CD4-positive, alpha-beta memory T cell (primary cell): ENCODE data around the gene SMOC1. TPM values are rescaled to one million over a fixed set of nuclear protein-coding genes. Genes with fewer than 3 reads are reported as not detected.

Experiments
- CTCF ChIA-PET: fragments of 350-600 bp; sonication (Branson Sonifier 250); formaldehyde crosslinking; loops from one replicate; lab custom pipeline; 2021; ENCODE audit warnings: inconsistent platforms; ENCODE audit not compliant: partially characterized antibody; lab: Charles Lee
- POLR2A ChIA-PET: fragments of 350-600 bp; sonication (Branson Sonifier 250); formaldehyde crosslinking; loops from one replicate; lab custom pipeline; 2021; ENCODE audit not compliant: partially characterized antibody; lab: Charles Lee
- DNase-seq, 5 donors: peaks; one replicate each; pipeline versions ENCODE4 v3.0.0 to v3.0.0-alpha.2; 2020 to 2022; ENCODE audit warnings: mixed read lengths in 1 of 5
- H3K27ac ChIP-seq: one replicate; pipeline ENCODE4 v1.7.0; 2013; ENCODE audit warnings: low read depth, low read length
- H3K27me3 ChIP-seq: 2 replicates; pipeline ENCODE4 v1.7.0; 2013; ENCODE audit warnings: mild to moderate bottlenecking, low read length, moderate library complexity; ENCODE audit not compliant: insufficient read depth
- H3K36me3 ChIP-seq: 2 replicates; pipeline ENCODE4 v1.7.0; 2013; ENCODE audit warnings: mild to moderate bottlenecking, low read length, moderate library complexity; ENCODE audit not compliant: insufficient read depth
- H3K4me1 ChIP-seq: 2 replicates; pipeline ENCODE4 v1.7.0; 2013; ENCODE audit warnings: mild to moderate bottlenecking, low read length, moderate library complexity; ENCODE audit not compliant: insufficient read depth
- H3K4me3 ChIP-seq, 2 donors: one replicate each; pipeline ENCODE4 v1.7.0; 2013; ENCODE audit warnings: low read length in 2 of 2, mild to moderate bottlenecking in 1 of 2
- H3K9me3 ChIP-seq, 2 donors: one replicate each; pipeline ENCODE4 v1.7.0; 2013; ENCODE audit warnings: low read length in 2 of 2, control low read depth in 1 of 2; ENCODE audit not compliant: control insufficient read depth in 1 of 2
- H3K27ac Mint-ChIP-seq, 7 donors: one replicate each; pipeline ENCODE4 v1.8.0; 2020 to 2021; ENCODE audit warnings: mixed read lengths in 7 of 7, mild to moderate bottlenecking in 6 of 7, inconsistent platforms in 3 of 7, moderate library complexity in 3 of 7
- H3K27me3 Mint-ChIP-seq, 2 donors: one replicate each; pipeline ENCODE4 v1.8.0; 2020 to 2021; ENCODE audit warnings: mixed read lengths in 2 of 2
- H3K36me3 Mint-ChIP-seq, 2 donors: one replicate each; pipeline ENCODE4 v1.8.0; 2020 to 2021; ENCODE audit warnings: mixed read lengths in 2 of 2, inconsistent platforms in 1 of 2, mild to moderate bottlenecking in 1 of 2
- H3K4me1 Mint-ChIP-seq, 4 donors: one replicate each; pipeline ENCODE4 v1.8.0; 2020 to 2021; ENCODE audit warnings: mixed read lengths in 4 of 4, mild to moderate bottlenecking in 1 of 4
- H3K4me3 Mint-ChIP-seq, 8 donors: one replicate each; pipeline ENCODE4 v1.8.0; 2020 to 2021; ENCODE audit warnings: mixed read lengths in 8 of 8, mild to moderate bottlenecking in 7 of 8, moderate library complexity in 6 of 8, inconsistent platforms in 3 of 8
- H3K9me3 Mint-ChIP-seq, 8 donors: one replicate each; pipeline ENCODE4 v1.8.0; 2020 to 2021; ENCODE audit warnings: mixed read lengths in 8 of 8, mild to moderate bottlenecking in 5 of 8, inconsistent platforms in 3 of 8, moderate library complexity in 1 of 8
- intact Hi-C: fragments of 100-400 bp; cut with micrococcal nuclease; formaldehyde crosslinking; loops from one replicate; pipeline ENCODE4 v1.15.1; 2023
- polyA plus RNA-seq, 2 donors: library from polyadenylated mRNA; unstranded; fragments of 300-500 nt; fragmentation: Illumina TruSeq; gene quantifications; one replicate each; pipeline ENCODE4 v1.2.3, GENCODE V29; 2021
- total RNA-seq, 2 experiments: library from RNA; stranded (reverse); gene quantifications; one replicate each; pipeline ENCODE4 v1.2.3, GENCODE V29; 2021

The SMOC1 gene
- total and polyA plus RNA-seq, 4 experiments from 2014 or later, result not detected

DNA sequence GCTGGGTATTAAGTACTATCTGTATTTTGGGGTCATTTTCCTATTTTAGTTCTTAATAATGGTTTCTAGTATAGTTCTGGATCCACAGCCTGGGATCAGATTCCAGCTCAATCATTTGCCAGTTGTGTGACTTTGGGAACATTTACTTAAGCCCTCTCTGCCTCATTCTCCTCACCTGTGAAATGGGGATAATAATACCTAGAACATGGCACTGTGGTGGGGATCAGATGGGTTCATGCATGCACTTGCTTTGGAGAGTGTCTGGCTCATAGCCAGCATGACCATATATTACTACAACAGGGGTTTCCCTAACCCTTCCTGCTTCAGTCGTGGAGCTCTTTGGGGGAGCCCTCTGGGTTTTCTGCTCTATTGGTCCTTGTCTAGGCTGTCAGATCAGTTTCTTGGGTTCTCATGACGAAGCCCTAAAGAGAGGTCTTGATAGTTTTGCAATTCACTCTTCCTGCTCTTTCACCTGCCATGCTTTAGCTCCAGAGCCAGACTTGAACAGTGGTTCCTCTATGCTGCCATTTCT lies 34.1 kb upstream of the SMOC1 start:
- no peak overlapping the region for H3K4me3 Mint-ChIP-seq
- no peaks in the 10 kb centered on the region for H3K4me1 Mint-ChIP-seq
- intact Hi-C loops, result no loop called here
- Histone ChIP-seq H3K4me3 (no peak overlapping the region), H3K27ac (no peak overlapping the region), H3K36me3 (no peaks in the 10 kb centered on the region), H3K4me1 (no peaks in the 10 kb centered on the region), H3K9me3 (no peaks in the 10 kb centered on the region), H3K27me3 (peaks cover 4% of the 10 kb centered on the region)
- CTCF ChIA-PET, result no interaction called here
- no peak overlapping the region for H3K27ac Mint-ChIP-seq
- DNase-seq, result no peak
- H3K36me3 Mint-ChIP-seq, result no peaks in the 10 kb centered on the region
- no peaks in the 10 kb centered on the region for H3K9me3 Mint-ChIP-seq
- peaks cover 9 to 21% of the 10 kb centered on the region in 2 donors for H3K27me3 Mint-ChIP-seq
- POLR2A ChIA-PET, result no interaction called here

DNA sequence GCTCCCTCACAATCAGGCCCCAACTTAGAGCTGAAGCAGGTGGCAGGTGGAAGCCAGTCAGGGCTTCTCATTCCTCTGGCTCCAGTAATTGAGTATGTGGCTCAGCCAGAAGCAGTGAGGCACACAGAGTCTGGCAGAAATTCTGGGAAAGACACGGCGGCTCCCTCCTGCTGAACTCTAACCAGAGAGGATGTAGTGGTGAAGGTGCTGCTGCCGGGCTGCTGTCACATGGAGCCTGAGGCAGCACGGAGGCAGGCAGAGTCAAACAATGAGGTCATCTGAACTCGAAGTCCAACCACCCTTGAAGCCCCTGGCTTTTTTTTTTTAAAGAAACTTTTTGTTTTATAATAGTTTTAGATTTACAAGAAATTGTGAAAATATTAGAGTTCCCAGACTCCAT lies 33.4 kb upstream of the SMOC1 start:
- no peaks in the 10 kb centered on the region for H3K36me3 Mint-ChIP-seq
- ChIA-PET POLR2A (no interaction called here), CTCF (no interaction called here)
- Histone ChIP-seq H3K27ac (no peak overlapping the region), H3K36me3 (no peaks in the 10 kb centered on the region), H3K9me3 (no peaks in the 10 kb centered on the region), H3K4me1 (no peaks in the 10 kb centered on the region), H3K4me3 (no peak overlapping the region), H3K27me3 (peaks cover 4% of the 10 kb centered on the region)
- no peaks in the 10 kb centered on the region for H3K9me3 Mint-ChIP-seq
- intact Hi-C loops, result no loop called here
- no peak overlapping the region for H3K27ac Mint-ChIP-seq
- DNase-seq, result no peak
- H3K4me3 Mint-ChIP-seq, result no peak overlapping the region
- H3K27me3 Mint-ChIP-seq, result peaks cover 9 to 21% of the 10 kb centered on the region in 2 donors
- H3K4me1 Mint-ChIP-seq, result no peaks in the 10 kb centered on the region

DNA sequence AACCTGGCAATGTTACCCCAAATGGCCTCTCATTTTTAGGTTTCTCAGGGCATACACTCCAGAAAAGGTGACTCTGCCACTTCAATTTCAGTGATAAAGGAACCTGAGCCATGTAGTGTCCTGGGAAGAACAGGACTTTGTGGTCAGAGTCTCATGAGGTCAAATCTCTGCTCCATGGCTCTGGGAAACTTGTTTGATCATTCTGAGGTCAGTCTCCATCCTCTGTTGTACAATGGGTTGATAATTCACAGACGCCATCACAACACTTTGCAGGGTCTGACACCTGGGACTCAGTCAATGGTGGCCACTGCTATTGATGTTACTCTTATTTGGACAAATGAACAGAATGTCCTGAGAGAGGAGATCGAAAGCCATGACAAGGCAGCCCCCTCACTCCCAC lies 31.1 kb upstream of the SMOC1 start:
- H3K9me3 ChIP-seq, result no peaks in the 10 kb centered on the region
- intact Hi-C loops, result no loop called here
- H3K36me3 Mint-ChIP-seq, result no peaks in the 10 kb centered on the region

DNA sequence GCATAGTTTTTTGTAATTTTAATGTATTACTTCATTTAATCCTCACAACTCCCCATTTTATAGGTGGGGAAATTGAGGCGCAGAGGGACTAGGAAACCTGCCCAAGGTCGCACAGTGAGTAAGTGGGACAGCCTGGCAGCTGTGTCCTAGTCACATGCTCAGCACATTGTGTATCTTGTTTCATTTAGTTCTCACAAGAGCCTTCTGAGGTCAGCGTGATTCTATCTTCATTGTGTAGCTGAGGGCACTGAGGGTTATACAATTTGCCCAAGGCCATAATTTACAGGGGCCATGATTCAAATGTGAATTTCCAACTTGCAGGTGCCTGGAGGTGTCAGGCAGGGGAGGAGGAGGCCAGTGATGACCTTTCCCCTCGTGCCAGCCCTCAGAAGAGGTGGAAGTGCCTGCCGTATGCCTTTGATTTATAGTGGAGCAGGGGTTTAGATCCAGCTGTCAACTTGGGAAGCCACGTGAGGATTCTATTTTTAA lies 30.3 kb upstream of the SMOC1 start:
- no peaks in the 10 kb centered on the region for H3K36me3 ChIP-seq
- intact Hi-C loops, result no loop called here
- Mint-ChIP-seq H3K4me1 (no peaks in the 10 kb centered on the region), H3K9me3 (no peaks in the 10 kb centered on the region), H3K36me3 (no peaks in the 10 kb centered on the region), H3K27me3 (peaks cover 7 to 16% of the 10 kb centered on the region in 2 donors), H3K4me3 (no peak overlapping the region), H3K27ac (no peak overlapping the region)
- H3K27ac ChIP-seq, result no peak overlapping the region
- no peaks in the 10 kb centered on the region for H3K4me1 ChIP-seq
- no peak overlapping the region for H3K4me3 ChIP-seq
- H3K9me3 ChIP-seq, result no peaks in the 10 kb centered on the region
- ChIA-PET CTCF (no interaction called here), POLR2A (no interaction called here)
- H3K27me3 ChIP-seq, result no peaks in the 10 kb centered on the region
- no peak for DNase-seq

More for the DNA sequence above, 31.1 kb upstream of the SMOC1 start:
- peaks cover 9 to 21% of the 10 kb centered on the region in 2 donors for H3K27me3 Mint-ChIP-seq
- ChIA-PET POLR2A (no interaction called here), CTCF (no interaction called here)
- DNase-seq, result no peak
- Histone ChIP-seq H3K36me3 (no peaks in the 10 kb centered on the region), H3K27ac (no peak overlapping the region), H3K4me1 (no peaks in the 10 kb centered on the region), H3K4me3 (no peak overlapping the region), H3K27me3 (no peaks in the 10 kb centered on the region)
- H3K27ac Mint-ChIP-seq, result no peak overlapping the region
- H3K9me3 Mint-ChIP-seq, result no peaks in the 10 kb centered on the region
- no peaks in the 10 kb centered on the region for H3K4me1 Mint-ChIP-seq
- no peak overlapping the region for H3K4me3 Mint-ChIP-seq

GRCh38 chr14:69850086-69850735 lies 29.0 kb upstream of the SMOC1 start:
- intact Hi-C loops, result no loop called here
- Histone ChIP-seq H3K4me3 (no peak overlapping the region), H3K36me3 (no peaks in the 10 kb centered on the region), H3K27me3 (no peaks in the 10 kb centered on the region), H3K9me3 (no peaks in the 10 kb centered on the region), H3K27ac (no peak overlapping the region), H3K4me1 (no peaks in the 10 kb centered on the region)
- H3K9me3 Mint-ChIP-seq, result no peaks in the 10 kb centered on the region
- no peak for DNase-seq
- H3K27me3 Mint-ChIP-seq, result peaks cover 9 to 14% of the 10 kb centered on the region in 2 donors
- no peak overlapping the region for H3K4me3 Mint-ChIP-seq
- ChIA-PET POLR2A (no interaction called here), CTCF (no interaction called here)
- no peak overlapping the region for H3K27ac Mint-ChIP-seq
- H3K36me3 Mint-ChIP-seq, result no peaks in the 10 kb centered on the region
- H3K4me1 Mint-ChIP-seq, result no peaks in the 10 kb centered on the region

GRCh38 chr14:69850736-69851112 lies 28.5 kb upstream of the SMOC1 start:
- Mint-ChIP-seq H3K27ac (no peak overlapping the region), H3K9me3 (no peaks in the 10 kb centered on the region), H3K4me3 (no peak overlapping the region), H3K27me3 (peaks cover 11 to 12% of the 10 kb centered on the region in 2 donors), H3K4me1 (no peaks in the 10 kb centered on the region), H3K36me3 (no peaks in the 10 kb centered on the region)
- H3K4me1 ChIP-seq, result no peaks in the 10 kb centered on the region
- POLR2A ChIA-PET, result no interaction called here
- no peaks in the 10 kb centered on the region for H3K27me3 ChIP-seq
- no peak for DNase-seq
- intact Hi-C loops, result no loop called here
- H3K4me3 ChIP-seq, result no peak overlapping the region
- no peaks in the 10 kb centered on the region for H3K9me3 ChIP-seq
- H3K27ac ChIP-seq, result no peak overlapping the region
- CTCF ChIA-PET, result no interaction called here
- H3K36me3 ChIP-seq, result no peaks in the 10 kb centered on the region

GRCh38 chr14:69852531-69853321 lies 26.5 kb upstream of the SMOC1 start:
- H3K27me3 Mint-ChIP-seq, result peaks cover 12 to 15% of the 10 kb centered on the region in 2 donors
- Histone ChIP-seq H3K4me1 (no peaks in the 10 kb centered on the region), H3K27ac (no peak overlapping the region), H3K4me3 (no peak overlapping the region), H3K27me3 (no peaks in the 10 kb centered on the region), H3K36me3 (no peaks in the 10 kb centered on the region), H3K9me3 (no peaks in the 10 kb centered on the region)
- peaks cover 0 to 1% (median 0%) of the 10 kb centered on the region in 8 donors for H3K9me3 Mint-ChIP-seq
- intact Hi-C loops, result no loop called here
- no peaks in the 10 kb centered on the region for H3K36me3 Mint-ChIP-seq
- H3K4me3 Mint-ChIP-seq, result no peak overlapping the region
- no peak overlapping the region for H3K27ac Mint-ChIP-seq
- CTCF ChIA-PET, result interaction anchor here (1.1 kb wide), 1 partner anchor 34 kb away, joined by 4 read pairs; no protein-coding TSS in a partner anchor
- POLR2A ChIA-PET, result no interaction called here
- no peak for DNase-seq
- no peaks in the 10 kb centered on the region for H3K4me1 Mint-ChIP-seq
